ENCODE measurements around the gene TRABD2B. TPM values are rescaled to one million over a fixed set of nuclear protein-coding genes. Genes with fewer than 3 reads are reported as not detected.

TRABD2B gene
- 10 to 100 TPM in 1 of 12 donors, 1 to 10 TPM in 10, not detected in 1; 2.6 to 11.0 (median 4.7) TPM for polyA plus RNA-seq (ENCODE audit: insufficient read length in 12 of 12)
- long read RNA-seq, donor 1, result 0 reads
- long read RNA-seq, donor 2, full-length matches to known transcripts, result 1 of 1 reads
- long read RNA-seq, donor 2, partial matches to known transcripts, result 0 of 1 reads
- long read RNA-seq, donor 2, other reads (novel, unspliced or antisense), result 0 of 1 reads
- long read RNA-seq, donor 3, result 0 reads
- long read RNA-seq, donor 4, result 0 reads
- long read RNA-seq, donor 5, result 0 reads
- long read RNA-seq, donor 6, full-length matches to known transcripts, result 1 of 1 reads
- long read RNA-seq, donor 6, partial matches to known transcripts, result 0 of 1 reads
- long read RNA-seq, donor 6, other reads (novel, unspliced or antisense), result 0 of 1 reads
- long read RNA-seq, donor 7, full-length matches to known transcripts, result 1 of 1 reads
- long read RNA-seq, donor 7, partial matches to known transcripts, result 0 of 1 reads
- long read RNA-seq, donor 7, other reads (novel, unspliced or antisense), result 0 of 1 reads
- long read RNA-seq, donor 8, full-length matches to known transcripts, result 1 of 1 reads
- long read RNA-seq, donor 8, partial matches to known transcripts, result 0 of 1 reads
- long read RNA-seq, donor 8, other reads (novel, unspliced or antisense), result 0 of 1 reads
- long read RNA-seq, donor 9, result 0 reads
- long read RNA-seq, donor 10, result 0 reads
- long read RNA-seq, donor 11, full-length matches to known transcripts, result 1 of 1 reads
- long read RNA-seq, donor 11, partial matches to known transcripts, result 0 of 1 reads
- long read RNA-seq, donor 11, other reads (novel, unspliced or antisense), result 0 of 1 reads

- DNase-seq, result peak; percentile 90
Observed at GRCh38 chr1:47997289-47998200, at the start of gene TRABD2B. Gene TRABD2B (minus strand): TSS chr1:47997385.

GRCh38 chr1:48044311-48044710, 47.1 kb upstream of the TRABD2B start:
- DNase-seq, result no peak

DNA sequence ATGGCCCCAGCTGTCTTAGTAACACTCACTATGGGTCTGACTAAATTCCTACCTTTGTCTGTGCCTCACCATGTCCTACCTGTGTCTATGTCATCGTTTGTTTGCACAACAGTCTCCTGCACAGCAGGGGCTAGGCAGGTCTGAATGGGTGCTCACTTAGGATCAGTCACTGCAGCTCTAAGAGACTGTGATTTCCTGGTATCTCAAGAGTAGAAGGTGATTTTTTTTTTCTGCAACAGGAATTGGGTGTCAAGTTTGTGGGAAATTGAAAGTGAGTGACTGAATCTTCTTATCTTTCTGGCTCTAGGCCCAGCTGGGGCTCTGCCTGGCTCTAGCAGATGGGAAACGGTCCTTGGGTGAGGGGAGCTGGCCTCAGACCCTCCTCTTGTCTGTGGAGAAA, 46.4 kb upstream of the TRABD2B start:
- DNase-seq, result no peak

DNA sequence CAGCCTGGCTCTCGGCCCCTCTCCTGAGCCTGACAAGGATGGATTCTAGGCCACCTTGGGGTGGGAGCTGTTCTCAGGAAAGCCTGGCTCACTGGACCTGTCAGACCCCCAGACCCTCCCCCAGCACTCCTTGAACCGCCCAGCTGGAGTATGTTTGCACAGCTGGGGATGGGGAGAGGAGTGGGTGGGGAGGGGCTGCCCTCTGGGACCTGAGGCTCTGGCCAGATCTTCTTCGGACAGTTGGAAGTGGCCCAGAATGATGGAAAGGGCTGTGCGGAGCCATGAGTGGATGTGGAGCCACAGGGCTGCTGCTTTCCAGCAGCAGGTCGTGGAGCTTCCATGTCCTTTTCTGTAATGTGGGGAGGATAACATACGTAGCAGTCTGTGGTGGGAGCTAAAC, 43.0 kb upstream of the TRABD2B start:
- no peak for DNase-seq

- no peak for DNase-seq
Observed at GRCh38 chr1:48039088-48040054, 42.2 kb upstream of the TRABD2B start.

DNA sequence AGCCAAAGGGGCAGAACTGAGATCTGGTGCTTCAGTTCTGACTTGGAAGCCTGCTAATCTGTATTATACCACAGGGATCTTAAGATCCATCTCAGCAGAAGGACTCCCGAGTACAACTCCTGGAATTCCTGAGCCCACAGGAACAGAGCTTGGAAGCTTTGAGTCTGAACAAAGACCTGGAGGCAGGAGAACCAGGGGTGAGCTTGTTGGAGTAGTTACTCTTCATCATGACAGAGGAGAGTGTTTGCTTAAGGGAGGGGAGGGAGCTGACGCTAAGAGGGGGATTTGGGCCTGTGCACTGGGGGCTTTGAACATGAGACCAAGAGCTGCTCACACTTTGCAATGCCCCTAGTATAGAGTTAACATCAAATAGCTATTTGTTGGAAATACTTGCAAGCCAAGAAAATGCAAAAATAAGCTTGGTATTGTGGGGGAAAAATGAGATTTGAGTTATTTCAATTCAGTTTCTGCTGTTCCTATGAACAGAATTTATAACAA, 41.1 kb upstream of the TRABD2B start:
- DNase-seq, result no peak

DNA sequence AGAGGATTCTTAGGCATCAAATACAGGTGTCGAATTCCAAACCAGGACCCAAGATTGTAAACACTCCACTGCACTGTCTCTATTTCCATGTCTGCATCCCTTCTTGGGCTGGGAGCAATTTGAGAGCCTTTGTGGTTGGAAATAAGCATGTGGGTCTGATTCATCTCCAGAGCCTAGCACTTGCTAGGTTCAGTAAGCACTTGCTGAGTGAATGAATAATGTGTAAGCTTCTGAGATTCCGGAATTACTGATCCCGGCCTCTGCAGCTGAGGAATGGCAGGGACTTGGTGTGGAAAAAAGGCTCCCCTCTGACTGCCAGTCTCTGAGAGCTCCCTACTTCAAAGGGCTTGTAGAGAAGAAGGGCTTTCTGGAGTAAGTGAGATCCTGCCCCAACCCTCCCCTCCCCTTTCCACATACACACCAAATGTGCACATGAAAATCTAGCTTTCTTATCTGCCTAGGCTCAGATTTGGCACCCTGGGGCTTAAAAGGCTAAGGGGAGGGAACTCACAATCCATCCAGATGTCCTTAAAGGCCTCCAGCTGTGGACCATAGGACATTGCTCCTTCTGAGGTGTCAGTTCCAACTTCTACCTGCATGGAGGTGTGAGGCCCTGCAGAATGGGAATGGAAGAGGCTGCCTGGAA, 39.6 kb upstream of the TRABD2B start:
- DNase-seq, result no peak

- no peak for DNase-seq
Observed at GRCh38 chr1:48035371-48036141, 38.4 kb upstream of the TRABD2B start.

- no peak for DNase-seq
Observed at GRCh38 chr1:48033495-48034045, 36.4 kb upstream of the TRABD2B start.

- DNase-seq, result no peak
Observed at GRCh38 chr1:48031676-48032075, 34.5 kb upstream of the TRABD2B start.

DNA sequence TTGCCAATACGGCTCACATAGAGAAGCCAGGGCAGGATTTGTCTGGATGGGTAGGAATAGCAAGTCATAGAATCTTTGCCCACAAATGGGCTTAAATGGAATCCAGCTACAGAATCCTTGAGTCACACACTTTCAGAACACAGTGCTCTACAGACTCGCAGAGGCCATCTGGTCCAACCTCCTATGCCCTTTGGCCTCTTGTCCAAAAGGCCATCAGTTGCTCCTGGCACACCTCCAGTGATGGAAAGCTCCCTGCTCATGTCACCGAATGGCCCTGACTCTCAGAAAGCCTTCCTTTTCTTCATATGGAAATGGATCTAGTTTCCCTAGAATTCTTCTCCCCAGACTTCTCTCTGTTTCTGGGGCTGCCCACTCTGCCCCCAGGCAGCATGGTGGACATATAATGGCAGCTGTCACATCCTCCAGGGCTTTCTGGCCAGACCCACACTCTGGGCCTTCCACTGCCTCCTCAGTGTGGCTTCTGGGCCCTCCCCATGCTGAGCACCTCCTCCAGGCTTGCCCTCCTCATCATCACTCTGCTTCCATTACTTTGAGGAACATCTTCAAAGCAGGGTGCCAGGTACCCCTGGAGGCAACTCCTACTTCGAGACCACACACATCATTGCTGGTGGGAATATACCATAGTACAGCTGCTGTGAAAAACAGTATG, 33.6 kb upstream of the TRABD2B start:
- DNase-seq, result no peak

DNA sequence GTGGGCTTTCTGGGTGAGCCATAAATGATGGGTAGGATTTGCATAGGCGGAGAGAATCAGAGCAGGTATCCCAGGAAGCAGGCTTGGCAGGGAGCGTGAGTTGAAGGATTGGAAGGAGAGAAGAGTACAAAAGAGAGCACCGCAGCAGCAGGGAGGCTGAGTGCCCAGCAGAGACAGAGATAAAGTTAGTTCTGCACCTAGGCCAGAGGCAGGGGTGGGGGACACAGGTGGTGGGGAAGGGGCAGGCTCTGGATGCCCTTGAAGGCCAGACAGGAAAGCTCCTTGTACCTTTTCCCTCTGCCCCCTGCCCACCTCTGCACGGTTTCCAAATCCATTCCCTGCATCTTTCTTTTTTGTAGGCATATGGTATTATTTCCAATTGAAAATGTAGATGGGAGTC, 33.0 kb upstream of the TRABD2B start:
- no peak for DNase-seq

GRCh38 chr1:48028218-48029069, 31.3 kb upstream of the TRABD2B start:
- no peak for DNase-seq

- no peak for DNase-seq
Observed at GRCh38 chr1:48027533-48027835, 30.3 kb upstream of the TRABD2B start.

DNA sequence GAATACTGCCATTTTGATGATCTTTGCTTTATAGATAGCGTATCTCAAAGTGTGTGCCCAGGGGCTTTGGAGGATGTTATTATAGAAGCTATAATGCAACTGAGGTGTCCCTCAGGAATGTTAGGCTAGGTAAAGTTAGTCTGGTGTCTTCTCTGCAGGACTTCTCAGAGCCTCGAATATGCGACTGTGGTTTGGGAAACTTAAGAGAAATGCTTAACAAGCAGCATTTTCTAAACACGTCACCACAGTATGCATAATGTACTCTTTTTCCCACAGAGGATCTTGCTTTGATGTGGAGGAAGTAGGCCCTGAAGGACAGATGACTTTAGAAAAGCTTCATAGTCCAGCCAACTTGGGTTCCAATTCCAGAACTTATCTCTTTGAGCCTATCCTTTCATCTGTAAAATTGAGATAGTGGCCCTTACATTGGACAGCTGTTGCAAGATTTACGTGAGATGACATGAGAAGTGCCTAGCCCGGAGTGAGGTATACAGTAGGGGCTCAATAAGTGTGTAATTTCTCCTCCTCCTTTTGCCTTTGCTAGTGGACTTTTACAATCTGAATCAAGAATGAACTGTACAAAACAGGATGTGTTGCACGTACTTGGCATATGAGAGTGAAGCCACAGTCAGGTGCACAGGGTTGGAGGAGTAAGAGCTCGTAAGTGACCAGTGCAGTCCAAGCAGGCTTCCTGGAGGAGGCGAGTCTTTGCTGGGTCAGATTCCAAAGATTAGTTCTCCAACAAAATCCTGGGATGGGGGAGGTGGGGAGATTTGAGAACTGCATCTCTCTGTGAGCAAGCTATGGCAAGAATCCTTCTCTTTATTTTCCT, 29.7 kb upstream of the TRABD2B start:
- no peak for DNase-seq

DNA sequence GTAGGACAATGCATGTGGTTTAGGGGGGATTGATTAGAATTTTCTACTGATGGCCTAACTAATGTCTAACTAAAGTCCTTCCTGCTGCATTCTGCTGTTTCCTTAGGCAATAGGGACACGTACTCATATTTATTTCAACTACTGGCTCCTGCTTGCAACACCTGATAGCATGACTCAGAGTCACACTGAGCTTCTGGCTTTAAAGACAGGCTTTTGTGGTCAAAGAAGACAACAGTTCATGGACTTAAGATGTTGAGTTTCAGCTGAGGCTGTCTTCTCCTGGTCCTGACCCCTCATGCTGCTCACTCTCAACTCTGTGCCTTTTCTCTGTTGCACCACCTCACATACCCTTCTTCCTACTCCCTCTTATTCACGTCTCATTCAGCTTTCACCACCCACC, 29.1 kb upstream of the TRABD2B start:
- DNase-seq, result no peak

- no peak for DNase-seq
Observed at GRCh38 chr1:48025076-48025475, 27.9 kb upstream of the TRABD2B start.

Measured in muscle of arm (tissue), 14 donors.